HepG2 (cell line): ENCODE results near the gene DOCK1. TPM values are rescaled to one million over a fixed set of nuclear protein-coding genes. Genes with fewer than 3 reads are reported as not detected.

ENCODE experiments used
- CHD2 ChIP-seq: IDR thresholded peaks from 2 replicates; pipeline ENCODE4 v1.6.1; 2011; ENCODE audit warnings: low read depth, low read length, improper control_type of control experiment
- FOSL2 ChIP-seq: sonication (generic); formaldehyde crosslinking; IDR thresholded peaks from 2 replicates; pipeline ENCODE4 v1.4.0; 2020; ENCODE audit warnings: missing genetic modification reagents
- HES4 ChIP-seq: sonication (generic); formaldehyde crosslinking; IDR thresholded peaks from 2 replicates; pipeline ENCODE4 v1.9.0; 2021; ENCODE audit warnings: mild to moderate bottlenecking, missing genetic modification reagents, borderline replicate concordance
- TAF1 ChIP-seq: sonication (generic); formaldehyde crosslinking; IDR thresholded peaks from 2 replicates; pipeline ENCODE4 v1.4.0; 2020; ENCODE audit warnings: missing genetic modification reagents
- TGIF2 ChIP-seq: IDR thresholded peaks from 2 replicates; pipeline ENCODE4 v1.6.1; 2016; ENCODE audit warnings: control low read depth, missing compliant biosample characterization
- THAP11 ChIP-seq: IDR thresholded peaks from 2 replicates; pipeline ENCODE4 v1.6.1; 2016; ENCODE audit warnings: missing biosample characterization, missing genetic modification reagents
- ZNF766 ChIP-seq: sonication (generic); formaldehyde crosslinking; IDR thresholded peaks from 2 replicates; pipeline ENCODE4 v1.5.0; 2020; ENCODE audit warnings: missing genetic modification reagents, borderline replicate concordance
- polyA plus RNA-seq, 8 experiments: library from polyadenylated mRNA; depleted of rRNA in 3 of 8; stranded (reverse) in 7 of 8; unstranded in 1 of 8; fragments of >200 nt; fragmentation: Illumina TruSeq in 4 of 8; extraction: Trizol in 4 of 8; gene quantifications; 2 replicates each; pipeline versions ENCODE4 v1.2.1 to v1.2.3, GENCODE V29; 2011 to 2016; ENCODE audit warnings: low read depth in 4 of 8, missing spikeins in 1 of 8, mixed read lengths in 1 of 8; ENCODE audit not compliant: insufficient read depth in 1 of 8
- total RNA-seq, 5 experiments: library from RNA; depleted of rRNA; stranded (reverse); fragments of >200 nt; fragmentation: Illumina TruSeq; extraction: Trizol; gene quantifications; 2 replicates each; pipeline ENCODE4 v1.2.3, GENCODE V29; 2016; ENCODE audit warnings: low read depth in 1 of 5
- TF ChIP-seq, protein P1 (sequence below), 2 experiments: fragments of 450-650 bp in 1 of 2; sonication (generic) in 1 of 2; formaldehyde crosslinking; IDR thresholded peaks; 2 replicates each; pipeline versions ENCODE4 v1.5.0 to v1.8.0; 2020 to 2022; ENCODE audit warnings: mild to moderate bottlenecking in 1 of 2, missing genetic modification reagents in 1 of 2
- TF ChIP-seq, protein P2 (sequence below): sonication (generic); formaldehyde crosslinking; IDR thresholded peaks from 2 replicates; pipeline ENCODE4 v1.8.0; 2023; ENCODE audit warnings: mild to moderate bottlenecking, missing genetic modification reagents
- TF ChIP-seq, protein P3 (sequence below): sonication (generic); IDR thresholded peaks from 2 replicates; pipeline ENCODE4 v1.6.1; 2016; ENCODE audit warnings: low read depth, borderline replicate concordance
- TF ChIP-seq, protein P4 (sequence below): sonication (generic); formaldehyde crosslinking; IDR thresholded peaks from 2 replicates; pipeline ENCODE4 v1.4.0; 2020; ENCODE audit warnings: mild to moderate bottlenecking, missing genetic modification reagents
- TF ChIP-seq, protein P5 (sequence below): sonication (generic); formaldehyde crosslinking; IDR thresholded peaks from 2 replicates; pipeline ENCODE4 v1.4.0; 2020; ENCODE audit warnings: missing genetic modification reagents, borderline replicate concordance

The DOCK1 gene
- total and polyA plus RNA-seq, 2 of the 13 experiments (the other 11 are each of a cell fraction or from before 2014, with no cell fraction given), result 8.3 to 25.5 TPM

DNA sequence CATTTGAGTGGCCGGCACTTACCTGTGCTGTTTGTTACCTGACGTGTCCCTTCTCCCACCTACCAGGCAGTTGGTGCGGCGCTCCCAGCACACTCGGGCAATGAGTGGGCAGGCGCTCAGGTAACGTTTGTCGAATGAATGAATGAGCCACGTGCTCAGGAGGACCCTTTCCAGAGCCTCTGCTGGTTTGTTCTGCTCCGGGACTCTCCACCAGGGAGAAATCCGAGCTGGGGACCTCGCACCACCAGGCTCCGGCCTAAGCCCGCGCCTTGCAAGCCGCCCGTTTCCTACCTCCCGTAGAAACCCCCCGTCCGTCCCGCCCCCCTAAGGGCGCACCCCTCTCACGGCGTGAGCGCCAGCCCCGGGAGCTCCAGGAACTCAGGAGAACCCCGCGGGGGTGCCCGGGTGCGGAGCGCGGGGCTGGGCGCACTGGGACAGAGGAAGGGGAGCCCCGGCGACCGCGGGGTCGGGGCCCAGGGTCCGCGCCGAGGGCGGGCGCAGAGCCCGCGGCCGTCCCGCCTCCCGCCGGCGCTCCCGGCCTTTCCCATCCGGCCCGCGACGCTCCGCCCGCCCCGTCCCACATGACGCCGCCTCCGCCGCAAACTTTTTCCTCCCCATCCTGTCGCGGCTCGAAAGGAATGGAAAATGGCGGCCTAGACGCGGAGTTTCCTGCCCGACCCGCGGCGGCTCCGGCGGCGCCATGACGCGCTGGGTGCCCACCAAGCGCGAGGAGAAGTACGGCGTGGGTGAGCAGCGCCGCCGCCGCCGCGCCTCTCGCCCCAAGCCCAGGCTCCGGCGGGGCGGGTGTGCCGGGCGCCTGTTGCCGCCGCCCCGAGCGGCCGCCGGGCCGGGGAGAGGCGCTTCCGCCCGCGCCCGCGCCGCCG is at the start of gene DOCK1 (continued):
- TF ChIP-seq, protein P1, sequence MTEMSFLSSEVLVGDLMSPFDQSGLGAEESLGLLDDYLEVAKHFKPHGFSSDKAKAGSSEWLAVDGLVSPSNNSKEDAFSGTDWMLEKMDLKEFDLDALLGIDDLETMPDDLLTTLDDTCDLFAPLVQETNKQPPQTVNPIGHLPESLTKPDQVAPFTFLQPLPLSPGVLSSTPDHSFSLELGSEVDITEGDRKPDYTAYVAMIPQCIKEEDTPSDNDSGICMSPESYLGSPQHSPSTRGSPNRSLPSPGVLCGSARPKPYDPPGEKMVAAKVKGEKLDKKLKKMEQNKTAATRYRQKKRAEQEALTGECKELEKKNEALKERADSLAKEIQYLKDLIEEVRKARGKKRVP (CRISPR knock-in tag; IDR thresholded peaks at IDR 0.05), result no peak
- TF ChIP-seq TAF1 (CRISPR knock-in tag), result 0 out of 2 replicates have a peak, but pooled peaks have one; percentile 28
- TF ChIP-seq, protein P2, sequence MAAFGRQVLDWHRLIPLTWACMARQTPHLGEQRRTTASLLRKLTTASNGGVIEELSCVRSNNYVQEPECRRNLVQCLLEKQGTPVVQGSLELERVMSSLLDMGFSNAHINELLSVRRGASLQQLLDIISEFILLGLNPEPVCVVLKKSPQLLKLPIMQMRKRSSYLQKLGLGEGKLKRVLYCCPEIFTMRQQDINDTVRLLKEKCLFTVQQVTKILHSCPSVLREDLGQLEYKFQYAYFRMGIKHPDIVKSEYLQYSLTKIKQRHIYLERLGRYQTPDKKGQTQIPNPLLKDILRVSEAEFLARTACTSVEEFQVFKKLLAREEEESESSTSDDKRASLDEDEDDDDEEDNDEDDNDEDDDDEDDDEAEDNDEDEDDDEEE (CRISPR knock-in tag), result peak; percentile 64; the same call in 1 of the 2 replicates
- peak; percentile 13; the same call in 1 of the 2 replicates for TF ChIP-seq THAP11 (CRISPR knock-in tag)
- peak; percentile 6; the same call in 1 of the 2 replicates for TF ChIP-seq FOSL2 (CRISPR knock-in tag)
- TF ChIP-seq, protein P3, sequence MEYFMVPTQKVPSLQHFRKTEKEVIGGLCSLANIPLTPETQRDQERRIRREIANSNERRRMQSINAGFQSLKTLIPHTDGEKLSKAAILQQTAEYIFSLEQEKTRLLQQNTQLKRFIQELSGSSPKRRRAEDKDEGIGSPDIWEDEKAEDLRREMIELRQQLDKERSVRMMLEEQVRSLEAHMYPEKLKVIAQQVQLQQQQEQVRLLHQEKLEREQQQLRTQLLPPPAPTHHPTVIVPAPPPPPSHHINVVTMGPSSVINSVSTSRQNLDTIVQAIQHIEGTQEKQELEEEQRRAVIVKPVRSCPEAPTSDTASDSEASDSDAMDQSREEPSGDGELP, result no peak
- no peak for TF ChIP-seq TGIF2 (CRISPR knock-in tag)
- TF ChIP-seq, protein P4, sequence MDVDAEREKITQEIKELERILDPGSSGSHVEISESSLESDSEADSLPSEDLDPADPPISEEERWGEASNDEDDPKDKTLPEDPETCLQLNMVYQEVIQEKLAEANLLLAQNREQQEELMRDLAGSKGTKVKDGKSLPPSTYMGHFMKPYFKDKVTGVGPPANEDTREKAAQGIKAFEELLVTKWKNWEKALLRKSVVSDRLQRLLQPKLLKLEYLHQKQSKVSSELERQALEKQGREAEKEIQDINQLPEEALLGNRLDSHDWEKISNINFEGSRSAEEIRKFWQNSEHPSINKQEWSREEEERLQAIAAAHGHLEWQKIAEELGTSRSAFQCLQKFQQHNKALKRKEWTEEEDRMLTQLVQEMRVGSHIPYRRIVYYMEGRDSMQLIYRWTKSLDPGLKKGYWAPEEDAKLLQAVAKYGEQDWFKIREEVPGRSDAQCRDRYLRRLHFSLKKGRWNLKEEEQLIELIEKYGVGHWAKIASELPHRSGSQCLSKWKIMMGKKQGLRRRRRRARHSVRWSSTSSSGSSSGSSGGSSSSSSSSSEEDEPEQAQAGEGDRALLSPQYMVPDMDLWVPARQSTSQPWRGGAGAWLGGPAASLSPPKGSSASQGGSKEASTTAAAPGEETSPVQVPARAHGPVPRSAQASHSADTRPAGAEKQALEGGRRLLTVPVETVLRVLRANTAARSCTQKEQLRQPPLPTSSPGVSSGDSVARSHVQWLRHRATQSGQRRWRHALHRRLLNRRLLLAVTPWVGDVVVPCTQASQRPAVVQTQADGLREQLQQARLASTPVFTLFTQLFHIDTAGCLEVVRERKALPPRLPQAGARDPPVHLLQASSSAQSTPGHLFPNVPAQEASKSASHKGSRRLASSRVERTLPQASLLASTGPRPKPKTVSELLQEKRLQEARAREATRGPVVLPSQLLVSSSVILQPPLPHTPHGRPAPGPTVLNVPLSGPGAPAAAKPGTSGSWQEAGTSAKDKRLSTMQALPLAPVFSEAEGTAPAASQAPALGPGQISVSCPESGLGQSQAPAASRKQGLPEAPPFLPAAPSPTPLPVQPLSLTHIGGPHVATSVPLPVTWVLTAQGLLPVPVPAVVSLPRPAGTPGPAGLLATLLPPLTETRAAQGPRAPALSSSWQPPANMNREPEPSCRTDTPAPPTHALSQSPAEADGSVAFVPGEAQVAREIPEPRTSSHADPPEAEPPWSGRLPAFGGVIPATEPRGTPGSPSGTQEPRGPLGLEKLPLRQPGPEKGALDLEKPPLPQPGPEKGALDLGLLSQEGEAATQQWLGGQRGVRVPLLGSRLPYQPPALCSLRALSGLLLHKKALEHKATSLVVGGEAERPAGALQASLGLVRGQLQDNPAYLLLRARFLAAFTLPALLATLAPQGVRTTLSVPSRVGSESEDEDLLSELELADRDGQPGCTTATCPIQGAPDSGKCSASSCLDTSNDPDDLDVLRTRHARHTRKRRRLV (CRISPR knock-in tag), result no peak
- TF ChIP-seq HES4, result peak; percentile 59; the same call in 1 of the 2 replicates
- TF ChIP-seq ZNF766 (CRISPR knock-in tag), result 0 out of 2 replicates have a peak, but pooled peaks have one; percentile 7
- TF ChIP-seq, protein P5, sequence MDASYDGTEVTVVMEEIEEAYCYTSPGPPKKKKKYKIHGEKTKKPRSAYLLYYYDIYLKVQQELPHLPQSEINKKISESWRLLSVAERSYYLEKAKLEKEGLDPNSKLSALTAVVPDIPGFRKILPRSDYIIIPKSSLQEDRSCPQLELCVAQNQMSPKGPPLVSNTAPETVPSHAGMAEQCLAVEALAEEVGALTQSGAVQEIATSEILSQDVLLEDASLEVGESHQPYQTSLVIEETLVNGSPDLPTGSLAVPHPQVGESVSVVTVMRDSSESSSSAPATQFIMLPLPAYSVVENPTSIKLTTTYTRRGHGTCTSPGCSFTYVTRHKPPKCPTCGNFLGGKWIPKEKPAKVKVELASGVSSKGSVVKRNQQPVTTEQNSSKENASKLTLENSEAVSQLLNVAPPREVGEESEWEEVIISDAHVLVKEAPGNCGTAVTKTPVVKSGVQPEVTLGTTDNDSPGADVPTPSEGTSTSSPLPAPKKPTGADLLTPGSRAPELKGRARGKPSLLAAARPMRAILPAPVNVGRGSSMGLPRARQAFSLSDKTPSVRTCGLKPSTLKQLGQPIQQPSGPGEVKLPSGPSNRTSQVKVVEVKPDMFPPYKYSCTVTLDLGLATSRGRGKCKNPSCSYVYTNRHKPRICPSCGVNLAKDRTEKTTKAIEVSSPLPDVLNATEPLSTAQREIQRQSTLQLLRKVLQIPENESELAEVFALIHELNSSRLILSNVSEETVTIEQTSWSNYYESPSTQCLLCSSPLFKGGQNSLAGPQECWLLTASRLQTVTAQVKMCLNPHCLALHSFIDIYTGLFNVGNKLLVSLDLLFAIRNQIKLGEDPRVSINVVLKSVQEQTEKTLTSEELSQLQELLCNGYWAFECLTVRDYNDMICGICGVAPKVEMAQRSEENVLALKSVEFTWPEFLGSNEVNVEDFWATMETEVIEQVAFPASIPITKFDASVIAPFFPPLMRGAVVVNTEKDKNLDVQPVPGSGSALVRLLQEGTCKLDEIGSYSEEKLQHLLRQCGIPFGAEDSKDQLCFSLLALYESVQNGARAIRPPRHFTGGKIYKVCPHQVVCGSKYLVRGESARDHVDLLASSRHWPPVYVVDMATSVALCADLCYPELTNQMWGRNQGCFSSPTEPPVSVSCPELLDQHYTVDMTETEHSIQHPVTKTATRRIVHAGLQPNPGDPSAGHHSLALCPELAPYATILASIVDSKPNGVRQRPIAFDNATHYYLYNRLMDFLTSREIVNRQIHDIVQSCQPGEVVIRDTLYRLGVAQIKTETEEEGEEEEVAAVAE (CRISPR knock-in tag), result no peak
- TF ChIP-seq CHD2, result no peak
